IMR-90 (cell line): ENCODE measurements around the gene BMPER. TPM values are rescaled to one million over a fixed set of nuclear protein-coding genes. Genes with fewer than 3 reads are reported as not detected.

Experiments
- ATAC-seq: fragments of 200-7000 bp; cut with Tn5 transposase; 2 replicates; pipeline ENCODE4 v1.9.1; 2020; ENCODE audit warnings: low read depth, mild to moderate bottlenecking, moderate library complexity
- BruUV-seq: library from RNA; stranded (reverse); fragments of 400-500 nt; replicated peaks from 2 replicates; lab custom pipeline; 2021; lab: Mats Ljungman, UMichigan
- CTCF ChIA-PET: fragments of 300-600 bp; formaldehyde crosslinking; extraction: SDS; loops from one replicate; lab custom pipeline; 2021; ENCODE audit warnings: antibody characterized with exemption; lab: Yijun Ruan, JAX
- POLR2A ChIA-PET: fragments of 300-600 bp; sonication (Branson Sonifier 250); formaldehyde crosslinking; loops from one replicate; lab custom pipeline; 2022; ENCODE audit warnings: antibody characterized with exemption; ENCODE audit not compliant: unreplicated experiment; lab: Charles Lee
- DNase-seq: peaks from one replicate; pipeline ENCODE4 v3.0.0; 2013
- H2AFZ ChIP-seq: replicated peaks from 2 replicates; pipeline ENCODE3; 2013; ENCODE audit warnings: low read length, mild to moderate bottlenecking; ENCODE audit not compliant: poor library complexity
- H2AK5ac ChIP-seq: 2 replicates; pipeline ENCODE4 v1.6.1; 2013; ENCODE audit warnings: low read depth, low read length, inconsistent platforms
- H2AK9ac ChIP-seq: replicated peaks from 2 replicates; pipeline ENCODE3; 2013; ENCODE audit warnings: mild to moderate bottlenecking, low read depth, low read length, moderate library complexity; ENCODE audit not compliant: poor library complexity
- H2BK120ac ChIP-seq: 2 replicates; pipeline ENCODE4 v1.6.1; 2013; ENCODE audit warnings: low read depth, low read length, inconsistent platforms
- H2BK15ac ChIP-seq: 3 replicates; pipeline ENCODE4 v1.6.1; 2013; ENCODE audit warnings: low read depth, low read length, inconsistent platforms
- H2BK20ac ChIP-seq: 2 replicates; pipeline ENCODE4 v1.6.1; 2013; ENCODE audit warnings: low read depth, mild to moderate bottlenecking, inconsistent platforms, low read length, moderate library complexity
- H2BK5ac ChIP-seq: 2 replicates; pipeline ENCODE4 v1.6.1; 2013; ENCODE audit warnings: mild to moderate bottlenecking, low read depth, low read length, inconsistent platforms; ENCODE audit not compliant: poor library complexity, severe bottlenecking
- H3K14ac ChIP-seq: replicated peaks from 2 replicates; pipeline ENCODE4 v1.6.1; 2013; ENCODE audit warnings: low read depth, low read length, inconsistent platforms
- H3K18ac ChIP-seq: 2 replicates; pipeline ENCODE4 v1.6.1; 2013; ENCODE audit warnings: low read depth, low read length, control low read depth
- H3K23ac ChIP-seq: 2 replicates; pipeline ENCODE4 v1.6.1; 2013; ENCODE audit warnings: low read depth, low read length, inconsistent platforms
- H3K27ac ChIP-seq: 2 replicates; pipeline ENCODE4 v1.5.1; 2013; ENCODE audit warnings: mild to moderate bottlenecking, control low read depth, low read length; ENCODE audit not compliant: insufficient read depth
- H3K27me3 ChIP-seq: 2 replicates; pipeline ENCODE4 v1.6.1; 2013; ENCODE audit warnings: low read length; ENCODE audit not compliant: control insufficient read depth, insufficient read depth
- H3K36me3 ChIP-seq: 2 replicates; pipeline ENCODE4 v1.6.1; 2013; ENCODE audit warnings: low read length, mixed read lengths; ENCODE audit not compliant: control insufficient read depth, insufficient read depth
- H3K4ac ChIP-seq: 2 replicates; pipeline ENCODE4 v1.6.1; 2013; ENCODE audit warnings: low read depth, low read length, inconsistent platforms
- H3K4me1 ChIP-seq: 2 replicates; pipeline ENCODE4 v1.6.1; 2013; ENCODE audit warnings: low read length, mixed read lengths; ENCODE audit not compliant: control insufficient read depth, insufficient read depth
- H3K4me2 ChIP-seq: 2 replicates; pipeline ENCODE4 v1.6.1; 2013; ENCODE audit warnings: low read depth, mild to moderate bottlenecking, control low read depth, low read length, moderate library complexity
- H3K4me3 ChIP-seq: 2 replicates; pipeline ENCODE4 v1.5.1; 2013; ENCODE audit warnings: low read depth, mild to moderate bottlenecking, control low read depth, low read length, moderate library complexity; ENCODE audit not compliant: insufficient read depth
- H3K56ac ChIP-seq: 2 replicates; pipeline ENCODE4 v1.6.1; 2013; ENCODE audit warnings: low read length, inconsistent platforms; ENCODE audit not compliant: insufficient read depth; ENCODE audit errors: extremely low read depth
- H3K79me1 ChIP-seq, 2 experiments: 2 replicates each; pipeline ENCODE4 v1.6.1; 2013; ENCODE audit warnings: low read length in 2 of 2, inconsistent platforms in 1 of 2, low read depth in 1 of 2
- H3K9ac ChIP-seq: 2 replicates; pipeline ENCODE4 v1.6.1; 2013; ENCODE audit warnings: low read depth, low read length, control low read depth
- H3K9me1 ChIP-seq: 2 replicates; pipeline ENCODE4 v1.6.1; 2013; ENCODE audit warnings: low read length, inconsistent platforms; ENCODE audit not compliant: insufficient read depth
- H3K9me3 ChIP-seq: 2 replicates; pipeline ENCODE4 v1.6.1; 2013; ENCODE audit warnings: low read length; ENCODE audit not compliant: control insufficient read depth, insufficient read depth
- H4K20me1 ChIP-seq: 2 replicates; pipeline ENCODE4 v1.6.1; 2013; ENCODE audit warnings: low read length, inconsistent platforms; ENCODE audit not compliant: insufficient read depth
- H4K5ac ChIP-seq: 2 replicates; pipeline ENCODE4 v1.6.1; 2013; ENCODE audit warnings: mild to moderate bottlenecking, low read depth, low read length, control low read depth
- H4K8ac ChIP-seq, 2 experiments: 2 replicates each; pipeline ENCODE4 v1.6.1; 2013; ENCODE audit warnings: low read depth in 2 of 2, low read length in 2 of 2, control low read depth in 1 of 2, inconsistent platforms in 1 of 2
- H4K91ac ChIP-seq: 2 replicates; pipeline ENCODE4 v1.6.1; 2013; ENCODE audit warnings: low read depth, low read length, inconsistent platforms; ENCODE audit not compliant: insufficient read depth
- MXI1 ChIP-seq: IDR thresholded peaks from 2 replicates; pipeline ENCODE4 v1.6.1; 2012; ENCODE audit warnings: low read depth, mild to moderate bottlenecking, low read length, moderate library complexity, borderline replicate concordance
- RAD21 ChIP-seq: IDR thresholded peaks from 2 replicates; pipeline ENCODE4 v1.6.1; 2012; ENCODE audit warnings: low read length, improper control_type of control experiment
- SMC3 ChIP-seq: fragments of 150-350 bp; IDR thresholded peaks from 2 replicates; pipeline ENCODE4 v1.6.1; 2016; ENCODE audit warnings: low read depth, mild to moderate bottlenecking, antibody characterized with exemption, low read length, moderate library complexity
- WGBS, 2 experiments: methylation state at CpG; one replicate each; pipeline versions ENCODE4 v1.1.5 to v1.1.7; 2013; ENCODE audit warnings: missing lambda C conversion rate in 2 of 2; ENCODE audit not compliant: insufficient read length in 1 of 2; ENCODE audit errors: extremely low coverage in 2 of 2; 5-methylcytosine and 5-hydroxymethylcytosine counted together
- dilution Hi-C: fragments of 300-500 bp; cut with HindIII; formaldehyde crosslinking; loops from one replicate; pipeline ENCODE4 v1.14.3; 2018; ENCODE audit warnings: low sequenced_read_pairs; ENCODE audit not compliant: unreplicated experiment
- in situ Hi-C: fragments of 300-500 bp; cut with MboI; formaldehyde crosslinking; loops from 3 replicates; pipeline ENCODE4 v1.14.3; 2019; ENCODE audit warnings: low sequenced_read_pairs, inconsistent platforms, mixed read lengths
- intact Hi-C: fragments of 100-400 bp; cut with micrococcal nuclease; formaldehyde crosslinking; loops from 2 replicates; pipeline ENCODE4 v1.10.0; 2022
- polyA plus RNA-seq, 3 experiments: library from polyadenylated mRNA; depleted of rRNA; stranded (reverse); fragments of >200 nt; gene quantifications; 2 replicates each; pipeline ENCODE4 v1.2.3, GENCODE V29; 2012; ENCODE audit warnings: low replicate concordance in 1 of 3
- total RNA-seq: library from RNA; depleted of rRNA; stranded (reverse); fragments of >200 nt; gene quantifications from 2 replicates; pipeline ENCODE4 v1.2.3, GENCODE V29; 2012
- TF ChIP-seq, protein P1 (sequence below): conservative IDR thresholded peaks from 2 replicates; pipeline ENCODE4 v1.5.1; 2012; ENCODE audit warnings: mild to moderate bottlenecking, low read depth, low read length, improper control_type of control experiment

Gene BMPER
- total and polyA plus RNA-seq, 2 of the 4 experiments (the other 2 are of a cell fraction): 6.2 to 7.9 TPM

DNA sequence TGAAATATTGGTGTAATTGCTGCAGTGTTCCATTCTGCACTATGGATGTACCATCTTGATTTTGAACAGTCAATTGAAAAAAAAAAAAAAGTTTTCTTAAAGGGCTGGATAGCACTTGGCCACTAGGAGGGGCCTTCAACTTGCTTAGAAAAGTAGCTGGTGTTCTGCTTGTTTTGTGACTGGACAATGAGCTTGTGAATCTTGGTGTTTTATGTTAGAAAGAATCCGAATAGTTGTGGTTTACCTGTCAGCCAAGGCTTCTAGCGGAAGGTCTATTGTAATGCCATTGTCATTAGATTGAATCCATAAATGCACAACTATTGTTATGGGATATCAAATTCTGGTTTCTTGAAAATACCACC, 77.1 kb downstream of the BMPER start:
- ATAC-seq: no peak
- POLR2A ChIA-PET: interaction anchor here (0.6 kb wide), 2 partner anchors 13 to 107 kb away, joined by 7 to 10 read pairs; no protein-coding TSS in a partner anchor
- CTCF ChIA-PET: interaction anchor here (0.6 to 2.3 kb wide), 25 partner anchors 15 to 528 kb away, joined by 3 to 30 read pairs (median 5); partner anchors contain the start of gene BMPER

More for the DNA sequence above, 77.1 kb downstream of the BMPER start:
- Histone ChIP-seq H2BK5ac (peak overlapping the region; percentile 100), H3K14ac (peak overlapping the region; percentile 60; the same call in 1 of the 2 replicates), H3K27ac (no peak overlapping the region), H3K56ac (no peak overlapping the region), H4K20me1 (no peaks in the 10 kb centered on the region; the same call in 1 of the 2 replicates), H3K79me1 (peaks cover 3 to 6% of the 10 kb centered on the region in 2 experiments; a peak in 1 of 4 replicates), H3K36me3 (peaks cover 1% of the 10 kb centered on the region; the same call in 1 of the 2 replicates), H3K18ac (peak overlapping the region; percentile 79; the same call in 1 of the 2 replicates), H3K4me2 (no peak overlapping the region), H3K9ac (no peak overlapping the region), H2BK20ac (peak overlapping the region; percentile 90), H2AK5ac (0 out of 2 replicates have a peak overlapping the region, but pooled peaks have one; percentile 92), H3K23ac (peak overlapping the region; percentile 46; the same call in 1 of the 2 replicates), H4K8ac (peak overlapping the region; percentile 95), H3K27me3 (no peaks in the 10 kb centered on the region), H2AFZ (no peak overlapping the region), H4K5ac (peak overlapping the region; percentile 61; the same call in 1 of the 2 replicates), H2BK120ac (peak overlapping the region; percentile 96), H3K4me3 (no peak overlapping the region), H3K4ac (peak overlapping the region; percentile 87), H2BK15ac (peak overlapping the region; percentile 33; the same call in 2 of the 3 replicates), H3K9me3 (no peaks in the 10 kb centered on the region), H3K4me1 (peaks cover 27% of the 10 kb centered on the region), H3K9me1 (peaks cover 19% of the 10 kb centered on the region), H2AK9ac (no peak overlapping the region), H4K91ac (0 out of 2 replicates have a peak overlapping the region, but pooled peaks have one; percentile 95)
- peak; percentile 76 for DNase-seq
- intact Hi-C loops: loop anchor here (1.0 to 10.0 kb wide), 3 partner anchors 106 to 175 kb away; no protein-coding TSS in a partner anchor
- no CpG with 5 or more reads among the region's 2 CpGs for WGBS, 2 experiments
- BruUV-seq: no TSS peak
- dilution Hi-C loops: no loop called here
- TF ChIP-seq, protein P1, sequence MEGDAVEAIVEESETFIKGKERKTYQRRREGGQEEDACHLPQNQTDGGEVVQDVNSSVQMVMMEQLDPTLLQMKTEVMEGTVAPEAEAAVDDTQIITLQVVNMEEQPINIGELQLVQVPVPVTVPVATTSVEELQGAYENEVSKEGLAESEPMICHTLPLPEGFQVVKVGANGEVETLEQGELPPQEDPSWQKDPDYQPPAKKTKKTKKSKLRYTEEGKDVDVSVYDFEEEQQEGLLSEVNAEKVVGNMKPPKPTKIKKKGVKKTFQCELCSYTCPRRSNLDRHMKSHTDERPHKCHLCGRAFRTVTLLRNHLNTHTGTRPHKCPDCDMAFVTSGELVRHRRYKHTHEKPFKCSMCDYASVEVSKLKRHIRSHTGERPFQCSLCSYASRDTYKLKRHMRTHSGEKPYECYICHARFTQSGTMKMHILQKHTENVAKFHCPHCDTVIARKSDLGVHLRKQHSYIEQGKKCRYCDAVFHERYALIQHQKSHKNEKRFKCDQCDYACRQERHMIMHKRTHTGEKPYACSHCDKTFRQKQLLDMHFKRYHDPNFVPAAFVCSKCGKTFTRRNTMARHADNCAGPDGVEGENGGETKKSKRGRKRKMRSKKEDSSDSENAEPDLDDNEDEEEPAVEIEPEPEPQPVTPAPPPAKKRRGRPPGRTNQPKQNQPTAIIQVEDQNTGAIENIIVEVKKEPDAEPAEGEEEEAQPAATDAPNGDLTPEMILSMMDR: peak; percentile 74
- TF ChIP-seq SMC3 (peak; percentile 53), RAD21 (peak; percentile 62), MXI1 (no peak)
- in situ Hi-C loops: no loop called here
